ENCODE data around the gene C1orf210.

Gene C1orf210

DNA sequence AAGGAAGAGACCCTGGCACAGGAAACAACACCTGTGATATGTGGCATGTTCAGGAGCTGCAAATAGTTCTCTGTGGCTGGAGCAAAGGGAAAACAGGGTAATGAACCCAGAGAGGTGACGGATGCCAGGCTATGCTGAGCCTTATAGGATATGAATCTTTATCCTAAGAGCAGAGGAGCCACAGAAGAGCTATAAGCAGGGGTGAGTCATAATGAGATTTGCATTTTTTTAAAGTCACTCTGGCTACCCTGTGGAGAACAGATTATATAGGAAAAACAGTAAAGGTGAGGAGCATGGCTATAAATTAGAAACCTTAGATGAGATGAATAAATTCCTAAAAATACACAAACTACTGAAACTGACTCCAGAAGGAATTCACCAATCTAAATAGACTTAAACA lies 39.4 kb upstream of the C1orf210 start:
- TF ChIP-seq, protein P1, sequence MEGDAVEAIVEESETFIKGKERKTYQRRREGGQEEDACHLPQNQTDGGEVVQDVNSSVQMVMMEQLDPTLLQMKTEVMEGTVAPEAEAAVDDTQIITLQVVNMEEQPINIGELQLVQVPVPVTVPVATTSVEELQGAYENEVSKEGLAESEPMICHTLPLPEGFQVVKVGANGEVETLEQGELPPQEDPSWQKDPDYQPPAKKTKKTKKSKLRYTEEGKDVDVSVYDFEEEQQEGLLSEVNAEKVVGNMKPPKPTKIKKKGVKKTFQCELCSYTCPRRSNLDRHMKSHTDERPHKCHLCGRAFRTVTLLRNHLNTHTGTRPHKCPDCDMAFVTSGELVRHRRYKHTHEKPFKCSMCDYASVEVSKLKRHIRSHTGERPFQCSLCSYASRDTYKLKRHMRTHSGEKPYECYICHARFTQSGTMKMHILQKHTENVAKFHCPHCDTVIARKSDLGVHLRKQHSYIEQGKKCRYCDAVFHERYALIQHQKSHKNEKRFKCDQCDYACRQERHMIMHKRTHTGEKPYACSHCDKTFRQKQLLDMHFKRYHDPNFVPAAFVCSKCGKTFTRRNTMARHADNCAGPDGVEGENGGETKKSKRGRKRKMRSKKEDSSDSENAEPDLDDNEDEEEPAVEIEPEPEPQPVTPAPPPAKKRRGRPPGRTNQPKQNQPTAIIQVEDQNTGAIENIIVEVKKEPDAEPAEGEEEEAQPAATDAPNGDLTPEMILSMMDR (IDR thresholded peaks at IDR 0.05; ENCODE audit: control insufficient read depth, extremely low read depth, insufficient read depth) = no peak
- no peak overlapping the region for H3K4me3 ChIP-seq (ENCODE audit: low read depth, low read length)
- DNase-seq (ENCODE audit: low read depth) = no peak

DNA sequence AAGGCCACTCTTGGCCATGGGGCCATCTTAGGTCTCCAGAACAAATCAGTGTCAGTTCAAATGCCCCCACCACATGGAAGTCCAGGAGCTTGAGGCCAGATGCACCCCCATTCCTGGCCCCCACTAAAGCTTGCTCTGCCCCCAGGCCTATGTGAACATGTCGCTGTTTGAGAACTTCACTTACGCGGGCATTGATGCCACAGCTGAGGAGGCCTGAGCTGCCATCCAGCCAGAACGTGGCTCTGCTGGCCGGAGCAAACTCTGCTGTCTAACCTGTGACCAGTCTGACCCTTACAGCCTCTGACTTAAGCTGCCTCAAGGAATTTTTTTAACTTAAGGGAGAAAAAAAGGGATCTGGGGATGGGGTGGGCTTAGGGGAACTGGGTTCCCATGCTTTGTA lies 37.1 kb upstream of the C1orf210 start:
- DNase-seq (ENCODE audit: low read depth) = no peak
- TF ChIP-seq, protein P1 (IDR thresholded peaks at IDR 0.05; ENCODE audit: control insufficient read depth, extremely low read depth, insufficient read depth) = no peak
- H3K4me3 ChIP-seq (ENCODE audit: low read depth, low read length) = no peak overlapping the region

DNA sequence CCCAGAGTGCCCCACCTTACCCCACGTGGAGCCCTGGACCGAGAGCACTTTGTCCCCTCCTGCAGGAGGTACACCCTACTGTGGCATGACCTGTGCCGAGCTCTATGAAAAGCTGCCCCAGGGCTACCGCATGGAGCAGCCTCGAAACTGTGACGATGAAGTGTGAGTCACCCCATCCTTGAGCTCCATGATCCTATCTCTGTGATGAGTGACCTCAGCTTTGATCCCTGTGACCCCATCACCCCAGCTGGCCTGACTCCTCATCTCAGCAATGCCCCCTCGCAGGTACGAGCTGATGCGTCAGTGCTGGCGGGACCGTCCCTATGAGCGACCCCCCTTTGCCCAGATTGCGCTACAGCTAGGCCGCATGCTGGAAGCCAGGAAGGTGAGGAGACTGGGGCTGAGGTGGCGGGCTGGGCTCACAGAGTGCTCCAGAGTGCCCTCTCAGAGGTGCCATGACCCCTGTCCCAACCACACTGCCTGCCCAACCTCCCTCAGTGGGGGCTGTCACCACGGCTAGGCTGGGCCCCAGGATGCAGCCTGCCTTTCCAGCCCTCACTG lies 36.0 kb upstream of the C1orf210 start:
- H3K4me3 ChIP-seq (ENCODE audit: low read depth, low read length) = no peak overlapping the region
- DNase-seq (ENCODE audit: low read depth) = no peak
- TF ChIP-seq, protein P1 (IDR thresholded peaks at IDR 0.05; ENCODE audit: control insufficient read depth, extremely low read depth, insufficient read depth) = no peak

DNA sequence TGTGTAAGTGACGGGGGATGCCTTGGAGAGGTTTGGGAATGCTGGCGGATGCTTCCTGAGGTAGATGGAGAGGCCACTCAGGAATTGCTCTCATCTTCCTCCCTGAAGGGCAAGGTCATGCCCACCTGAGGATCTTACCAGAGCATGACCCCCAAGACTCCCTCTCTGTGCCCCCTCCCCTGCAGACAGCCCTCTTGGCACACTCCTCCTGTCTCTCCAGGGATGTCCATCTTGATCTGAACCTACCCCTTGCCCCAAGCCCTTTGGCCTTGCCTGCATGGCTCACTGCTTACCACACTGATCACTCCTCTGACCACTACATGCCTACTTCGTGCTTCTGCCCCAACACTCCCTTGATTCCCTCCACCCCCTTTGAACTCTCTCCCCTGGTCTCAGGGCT lies 34.4 kb upstream of the C1orf210 start:
- TF ChIP-seq, protein P1 (IDR thresholded peaks at IDR 0.05; ENCODE audit: control insufficient read depth, extremely low read depth, insufficient read depth) = no peak
- DNase-seq (ENCODE audit: low read depth) = no peak
- H3K4me3 ChIP-seq (ENCODE audit: low read depth, low read length) = no peak overlapping the region

DNA sequence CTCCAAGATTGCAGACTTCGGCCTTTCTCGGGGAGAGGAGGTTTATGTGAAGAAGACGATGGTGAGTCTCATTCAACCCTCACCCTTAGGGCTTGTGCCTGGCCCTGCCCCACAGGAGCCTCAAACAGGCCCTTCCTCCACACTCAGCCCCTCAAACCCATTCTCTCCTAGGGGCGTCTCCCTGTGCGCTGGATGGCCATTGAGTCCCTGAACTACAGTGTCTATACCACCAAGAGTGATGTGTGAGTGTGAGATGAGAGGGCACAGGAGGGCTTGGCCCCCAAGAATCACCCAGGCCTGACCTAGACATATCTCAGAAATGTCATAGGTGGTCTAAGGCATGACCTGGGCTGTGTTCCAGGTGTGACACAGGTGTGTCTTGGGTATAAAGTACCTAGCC lies 33.9 kb upstream of the C1orf210 start:
- DNase-seq (ENCODE audit: low read depth) = no peak
- TF ChIP-seq, protein P1 (IDR thresholded peaks at IDR 0.05; ENCODE audit: control insufficient read depth, extremely low read depth, insufficient read depth) = no peak
- H3K4me3 ChIP-seq (ENCODE audit: low read depth, low read length) = no peak overlapping the region

DNA sequence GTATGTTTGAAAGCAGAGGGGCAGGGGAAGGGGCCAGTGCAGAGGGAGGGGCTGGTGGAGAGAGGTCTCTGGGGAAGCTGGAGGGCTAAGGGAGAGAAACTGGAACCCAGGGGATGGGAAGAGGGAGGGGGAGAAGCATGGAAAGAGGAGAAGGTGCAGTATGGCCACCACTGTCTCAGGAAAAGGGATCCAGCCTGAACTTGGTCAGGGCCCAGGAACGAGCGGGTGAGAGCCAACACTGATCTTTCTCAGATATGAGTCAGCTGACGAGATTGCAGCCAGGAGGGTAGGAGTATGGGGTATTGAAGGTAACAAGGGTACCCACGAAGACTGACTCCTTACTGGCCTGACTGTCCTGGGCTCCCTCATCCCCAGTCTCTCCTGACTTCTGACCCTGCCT lies 33.5 kb upstream of the C1orf210 start:
- TF ChIP-seq, protein P1 (IDR thresholded peaks at IDR 0.05; ENCODE audit: control insufficient read depth, extremely low read depth, insufficient read depth) = no peak
- H3K4me3 ChIP-seq (ENCODE audit: low read depth, low read length) = no peak overlapping the region
- DNase-seq (ENCODE audit: low read depth) = no peak

DNA sequence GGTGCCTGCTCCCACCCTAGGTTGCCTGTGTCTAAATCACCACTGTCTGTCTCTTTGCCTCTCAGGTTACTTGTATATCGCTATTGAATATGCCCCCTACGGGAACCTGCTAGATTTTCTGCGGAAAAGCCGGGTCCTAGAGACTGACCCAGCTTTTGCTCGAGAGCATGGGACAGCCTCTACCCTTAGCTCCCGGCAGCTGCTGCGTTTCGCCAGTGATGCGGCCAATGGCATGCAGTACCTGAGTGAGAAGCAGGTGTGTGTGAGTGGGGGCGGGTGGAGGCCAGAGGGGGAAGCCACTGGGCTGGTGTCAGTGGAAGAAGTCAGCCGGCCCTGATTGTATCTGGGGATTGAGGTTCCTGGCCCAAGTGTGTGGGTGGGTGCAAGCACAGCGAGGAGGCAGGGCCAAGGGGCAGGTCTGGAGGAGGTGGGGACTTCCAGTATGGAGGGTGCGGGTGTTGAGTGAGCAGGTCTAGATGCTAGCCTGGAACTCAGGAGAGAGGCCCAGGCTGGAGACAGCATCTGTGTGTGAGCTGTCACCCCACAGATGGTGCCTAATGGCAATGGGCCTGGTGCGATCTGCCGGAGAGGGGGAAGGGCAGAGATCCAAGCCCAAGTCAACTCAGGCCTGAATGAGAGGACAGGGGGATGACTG lies 32.6 kb upstream of the C1orf210 start:
- DNase-seq (ENCODE audit: low read depth) = no peak
- no peak overlapping the region for H3K4me3 ChIP-seq (ENCODE audit: low read depth, low read length)
- TF ChIP-seq, protein P1 (IDR thresholded peaks at IDR 0.05; ENCODE audit: control insufficient read depth, extremely low read depth, insufficient read depth) = no peak
